ENCODE results near the gene MTMR3.

MTMR3 gene

GRCh38 chr22:29916007-29916544, 33.1 kb downstream of the MTMR3 start:
- DNase-seq (ENCODE audit: low read depth) = no peak

GRCh38 chr22:29917052-29917902, 34.3 kb downstream of the MTMR3 start:
- no peak for DNase-seq (ENCODE audit: low read depth)

GRCh38 chr22:29925402-29925801, 42.4 kb downstream of the MTMR3 start:
- DNase-seq (ENCODE audit: low read depth) = no peak

- DNase-seq (ENCODE audit: low read depth) = no peak
Measured at GRCh38 chr22:29926057-29926456, 43.1 kb downstream of the MTMR3 start.

- DNase-seq (ENCODE audit: low read depth) = no peak
Measured at GRCh38 chr22:29932136-29932535, 49.2 kb downstream of the MTMR3 start.

GRCh38 chr22:29933619-29934018, 50.6 kb downstream of the MTMR3 start:
- DNase-seq (ENCODE audit: low read depth) = no peak

- DNase-seq (ENCODE audit: low read depth) = no peak
Measured at GRCh38 chr22:29934596-29934995, 51.6 kb downstream of the MTMR3 start.

GRCh38 chr22:29936186-29936585, 53.2 kb downstream of the MTMR3 start:
- no peak for DNase-seq (ENCODE audit: low read depth)

GRCh38 chr22:29937940-29938693, 55.1 kb downstream of the MTMR3 start:
- no peak for DNase-seq (ENCODE audit: low read depth)

- DNase-seq (ENCODE audit: low read depth) = no peak
Measured at GRCh38 chr22:29940526-29940925, 57.6 kb downstream of the MTMR3 start.

- DNase-seq (ENCODE audit: low read depth) = no peak
Measured at GRCh38 chr22:29944339-29944738, 61.4 kb downstream of the MTMR3 start.

GRCh38 chr22:29945435-29945834, 62.5 kb downstream of the MTMR3 start:
- DNase-seq (ENCODE audit: low read depth) = no peak

GRCh38 chr22:29946220-29946619, 63.2 kb downstream of the MTMR3 start:
- DNase-seq (ENCODE audit: low read depth) = no peak

GRCh38 chr22:29947410-29948384, 64.7 kb downstream of the MTMR3 start:
- no peak for DNase-seq (ENCODE audit: low read depth)

GRCh38 chr22:29948385-29948769, 65.4 kb downstream of the MTMR3 start:
- DNase-seq (ENCODE audit: low read depth) = no peak

GRCh38 chr22:29949872-29950271, 66.9 kb downstream of the MTMR3 start:
- DNase-seq (ENCODE audit: low read depth) = no peak

GRCh38 chr22:29951791-29952413, 68.9 kb downstream of the MTMR3 start:
- no peak for DNase-seq (ENCODE audit: low read depth)

- DNase-seq (ENCODE audit: low read depth) = no peak
Measured at GRCh38 chr22:29954203-29954855, 71.4 kb downstream of the MTMR3 start.

- no peak for DNase-seq (ENCODE audit: low read depth)
Measured at GRCh38 chr22:29956680-29957079, 73.7 kb downstream of the MTMR3 start.

- no peak for DNase-seq (ENCODE audit: low read depth)
Measured at GRCh38 chr22:29958170-29958569, 75.2 kb downstream of the MTMR3 start.

GRCh38 chr22:29964776-29965175, 81.8 kb downstream of the MTMR3 start:
- no peak for DNase-seq (ENCODE audit: low read depth)

Measured in stimulated activated CD8-positive, alpha-beta memory T cell treated with anti-CD3 and anti-CD28 coated beads, Interleukin-15, amount 100 ng/mL, for 24 hours (primary cell).